Activated CD8-positive, alpha-beta T cell treated with anti-CD3 and anti-CD28 coated beads, Interleukin-2, amount 10 ng/mL, durations not matched to agents 7 days and 5 days (primary cell): ENCODE data around the gene BCOR. TPM values are rescaled to one million over a fixed set of nuclear protein-coding genes. Genes with fewer than 3 reads are reported as not detected.

Experiments used
- ATAC-seq: fragments of 150-1000 bp; cut with Tn5 transposase; one replicate; pipeline ENCODE4 v1.10.0; 2021; ENCODE audit warnings: moderate library complexity
- CTCF ChIA-PET: fragments of 350-600 bp; sonication (Branson Sonifier 250); formaldehyde crosslinking; loops from one replicate; lab custom pipeline; 2021; ENCODE audit warnings: antibody characterized with exemption; lab: Charles Lee
- POLR2A ChIA-PET: fragments of 350-600 bp; sonication (Branson Sonifier 250); formaldehyde crosslinking; loops from one replicate; lab custom pipeline; 2021; ENCODE audit warnings: antibody characterized with exemption; lab: Charles Lee
- DNase-seq: peaks from one replicate; pipeline ENCODE4 v3.0.0-alpha.2; 2020
- H3K27ac Mint-ChIP-seq: one replicate; pipeline ENCODE4 v1.8.0; 2021; ENCODE audit warnings: mild to moderate bottlenecking, mixed read lengths
- H3K27me3 Mint-ChIP-seq: one replicate; pipeline ENCODE4 v1.8.0; 2021; ENCODE audit warnings: low read depth, mixed read lengths
- H3K36me3 Mint-ChIP-seq: one replicate; pipeline ENCODE4 v1.8.0; 2021; ENCODE audit warnings: low read depth, mixed read lengths
- H3K4me1 Mint-ChIP-seq: one replicate; pipeline ENCODE4 v1.8.0; 2021; ENCODE audit warnings: low read depth, mixed read lengths
- H3K4me3 Mint-ChIP-seq: one replicate; pipeline ENCODE4 v1.8.0; 2021; ENCODE audit warnings: mild to moderate bottlenecking, mixed read lengths
- H3K9me3 Mint-ChIP-seq: one replicate; pipeline ENCODE4 v1.8.0; 2022; ENCODE audit warnings: mixed read lengths; ENCODE audit not compliant: insufficient read depth
- total RNA-seq, 2 experiments: library from RNA; stranded (reverse); gene quantifications; one replicate each; pipeline ENCODE4 v1.2.3, GENCODE V29; 2021

The BCOR gene
- total RNA-seq, 2 experiments from 2014 or later, result 41.5 to 45.5 TPM

DNA sequence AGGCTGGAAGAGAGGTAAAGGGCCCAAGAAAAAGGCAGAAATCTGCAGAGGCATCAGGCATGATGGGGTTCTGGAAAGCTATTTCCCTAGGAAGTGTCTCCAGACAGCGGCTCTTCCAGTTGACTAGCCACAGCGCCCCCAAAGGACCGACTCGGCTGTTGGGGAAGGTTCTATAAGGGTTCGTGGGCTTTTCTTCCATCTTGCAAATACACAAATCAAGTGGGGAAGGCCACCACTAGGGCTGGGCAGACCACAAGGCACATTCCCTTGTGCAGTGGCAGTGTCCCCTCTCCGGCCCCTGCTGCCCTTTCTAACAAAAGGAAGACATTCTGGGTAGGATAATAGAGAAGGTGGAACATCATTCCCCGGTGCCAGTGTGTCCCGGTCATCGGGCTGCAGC is 18.2 kb downstream of the BCOR start:
- ATAC-seq (no peak), DNase-seq (no peak)
- H3K9me3 Mint-ChIP-seq, result no peaks in the 10 kb centered on the region
- H3K27ac Mint-ChIP-seq, result no peak overlapping the region
- ChIA-PET CTCF (no interaction called here), POLR2A (interaction anchor here (0.6 kb wide), 1 partner anchor 14 kb away, joined by 3 read pairs; no protein-coding TSS in a partner anchor)
- H3K36me3 Mint-ChIP-seq, result peaks cover 18% of the 10 kb centered on the region
- no peak overlapping the region for H3K4me3 Mint-ChIP-seq
- peaks cover 32% of the 10 kb centered on the region for H3K4me1 Mint-ChIP-seq
- no peaks in the 10 kb centered on the region for H3K27me3 Mint-ChIP-seq

DNA sequence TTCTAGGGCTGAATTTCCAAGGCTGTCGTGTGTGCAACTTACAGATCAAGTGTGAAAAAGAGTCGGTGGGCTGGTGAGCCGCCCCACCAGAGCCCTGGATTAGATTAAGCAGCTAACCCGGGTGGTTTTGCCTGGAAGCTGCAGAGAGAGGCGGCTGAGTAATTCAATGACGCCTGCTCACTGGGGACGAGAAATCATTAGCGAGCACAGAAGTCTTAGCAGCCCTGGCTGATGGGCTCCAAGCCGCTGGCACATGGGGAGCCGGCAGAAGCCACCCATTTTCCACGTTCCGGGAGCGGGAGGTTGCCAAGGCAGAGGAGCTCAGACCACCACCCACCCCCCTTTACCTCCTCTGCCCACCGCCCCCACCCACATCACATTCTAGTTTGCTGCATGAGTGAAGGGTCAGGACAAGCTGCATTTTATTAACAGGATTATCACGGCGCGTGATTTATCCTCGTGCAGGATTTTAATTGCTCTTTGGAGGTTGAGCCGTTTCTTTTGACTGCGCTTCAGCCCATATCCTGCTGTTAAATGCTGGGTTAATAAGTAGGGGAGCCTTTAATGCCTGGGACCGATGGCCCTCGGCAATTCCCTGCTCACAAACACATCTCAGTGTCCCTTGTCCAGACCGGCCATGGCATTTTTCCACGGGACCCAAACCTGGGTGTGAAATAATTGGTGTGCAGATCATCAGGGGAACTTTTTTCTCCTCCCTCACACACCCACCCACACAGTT is 19.1 kb downstream of the BCOR start:
- CTCF ChIA-PET, result no interaction called here
- H3K27me3 Mint-ChIP-seq, result no peaks in the 10 kb centered on the region
- H3K36me3 Mint-ChIP-seq, result peaks cover 23% of the 10 kb centered on the region
- H3K27ac Mint-ChIP-seq, result no peak overlapping the region
- H3K4me1 Mint-ChIP-seq, result peaks cover 23% of the 10 kb centered on the region
- POLR2A ChIA-PET, result interaction anchor here (0.6 kb wide), 1 partner anchor 13 kb away, joined by 3 read pairs; no protein-coding TSS in a partner anchor
- no peak overlapping the region for H3K4me3 Mint-ChIP-seq
- DNase-seq (no peak), ATAC-seq (no peak)
- H3K9me3 Mint-ChIP-seq, result no peaks in the 10 kb centered on the region

DNA sequence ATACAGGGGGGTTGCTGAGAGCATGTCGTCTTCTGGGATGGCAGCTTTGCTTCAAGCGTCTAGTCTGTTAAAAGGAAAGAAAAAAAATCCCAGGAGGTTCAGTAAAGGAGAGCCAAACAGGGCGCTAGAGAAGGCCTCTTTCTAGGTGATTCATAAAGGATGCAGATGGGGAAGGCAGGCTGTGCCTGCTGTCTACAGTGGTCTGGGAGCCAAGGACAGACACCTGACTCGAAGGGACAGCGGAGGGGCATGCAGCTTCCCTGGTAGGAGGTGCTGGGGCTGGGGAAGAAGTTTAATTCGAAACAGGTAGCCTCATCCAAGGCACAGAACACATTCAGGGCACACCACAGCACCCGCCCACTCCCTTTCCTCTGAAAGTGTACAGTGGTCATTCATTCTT is 19.9 kb downstream of the BCOR start:
- Mint-ChIP-seq H3K27me3 (no peaks in the 10 kb centered on the region), H3K9me3 (no peaks in the 10 kb centered on the region), H3K4me1 (peaks cover 24% of the 10 kb centered on the region), H3K27ac (no peak overlapping the region), H3K36me3 (peaks cover 31% of the 10 kb centered on the region), H3K4me3 (no peak overlapping the region)
- ChIA-PET CTCF (no interaction called here), POLR2A (no interaction called here)
- ATAC-seq (no peak), DNase-seq (no peak)

DNA sequence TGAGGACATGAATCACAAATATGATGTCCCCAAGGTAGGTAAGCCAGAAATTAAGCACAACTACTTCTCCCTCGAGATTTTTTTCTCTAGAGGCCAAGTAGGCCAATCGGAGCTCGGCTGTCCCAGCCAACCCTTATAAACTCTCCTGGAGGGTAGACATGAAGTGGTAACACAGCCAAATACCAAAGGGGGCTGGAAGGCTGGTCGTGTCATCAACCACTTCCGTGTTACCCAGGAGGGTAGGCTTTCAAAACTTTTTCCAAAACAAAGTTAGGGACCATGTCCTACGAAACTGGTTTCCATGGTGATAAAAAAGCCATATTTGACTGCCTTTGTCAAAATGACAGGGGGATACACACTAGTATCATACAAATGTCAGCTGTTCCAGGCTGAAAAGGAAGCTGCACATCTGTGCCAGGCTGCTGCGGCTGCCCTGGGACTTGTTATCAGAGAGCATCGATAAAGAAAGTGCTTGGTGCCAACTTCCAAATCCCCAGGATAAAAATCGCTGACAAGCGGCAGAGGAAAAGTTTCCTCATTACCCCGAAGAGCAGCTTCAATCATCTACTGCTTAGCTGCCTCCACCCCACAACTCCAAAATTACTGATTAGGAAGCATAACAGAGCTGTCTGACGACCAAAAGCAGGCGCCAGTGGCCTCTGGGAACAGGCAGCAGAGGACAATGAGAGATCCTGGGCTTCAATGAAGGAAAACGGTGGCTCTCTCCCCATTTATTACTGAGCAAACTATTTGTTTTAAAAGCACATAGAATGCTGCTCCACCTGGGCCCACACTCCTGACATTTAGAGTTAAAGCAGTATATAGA is 20.8 kb downstream of the BCOR start:
- Mint-ChIP-seq H3K4me1 (peaks cover 20% of the 10 kb centered on the region), H3K9me3 (no peaks in the 10 kb centered on the region), H3K36me3 (peaks cover 37% of the 10 kb centered on the region), H3K27ac (peak overlapping the region; percentile 61), H3K27me3 (no peaks in the 10 kb centered on the region), H3K4me3 (no peak overlapping the region)
- DNase-seq, result no peak
- ATAC-seq, result no peak
- ChIA-PET CTCF (no interaction called here), POLR2A (no interaction called here)

DNA sequence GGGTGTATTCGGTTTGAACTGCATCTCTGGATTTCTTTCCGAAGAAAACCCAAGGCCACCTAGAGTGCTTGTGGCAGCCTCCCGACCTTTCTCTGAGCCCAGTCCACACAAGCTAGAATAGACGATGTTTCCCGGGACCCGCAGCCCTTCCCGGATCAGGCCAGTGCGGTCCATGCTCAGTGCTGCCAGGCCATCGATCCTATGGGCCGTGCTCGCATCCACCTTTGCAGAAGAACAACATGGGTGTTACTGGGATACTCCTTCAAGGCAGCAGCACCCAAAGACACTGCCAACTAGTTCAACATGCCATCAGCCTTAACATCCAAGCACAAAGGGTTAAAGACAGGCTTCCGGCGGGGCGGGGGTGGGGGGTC is 22.8 kb downstream of the BCOR start:
- Mint-ChIP-seq H3K27me3 (no peaks in the 10 kb centered on the region), H3K9me3 (no peaks in the 10 kb centered on the region), H3K4me3 (no peak overlapping the region), H3K27ac (no peak overlapping the region), H3K36me3 (peaks cover 48% of the 10 kb centered on the region), H3K4me1 (peaks cover 17% of the 10 kb centered on the region)
- POLR2A ChIA-PET, result no interaction called here
- ATAC-seq (no peak), DNase-seq (no peak)
- CTCF ChIA-PET, result no interaction called here

DNA sequence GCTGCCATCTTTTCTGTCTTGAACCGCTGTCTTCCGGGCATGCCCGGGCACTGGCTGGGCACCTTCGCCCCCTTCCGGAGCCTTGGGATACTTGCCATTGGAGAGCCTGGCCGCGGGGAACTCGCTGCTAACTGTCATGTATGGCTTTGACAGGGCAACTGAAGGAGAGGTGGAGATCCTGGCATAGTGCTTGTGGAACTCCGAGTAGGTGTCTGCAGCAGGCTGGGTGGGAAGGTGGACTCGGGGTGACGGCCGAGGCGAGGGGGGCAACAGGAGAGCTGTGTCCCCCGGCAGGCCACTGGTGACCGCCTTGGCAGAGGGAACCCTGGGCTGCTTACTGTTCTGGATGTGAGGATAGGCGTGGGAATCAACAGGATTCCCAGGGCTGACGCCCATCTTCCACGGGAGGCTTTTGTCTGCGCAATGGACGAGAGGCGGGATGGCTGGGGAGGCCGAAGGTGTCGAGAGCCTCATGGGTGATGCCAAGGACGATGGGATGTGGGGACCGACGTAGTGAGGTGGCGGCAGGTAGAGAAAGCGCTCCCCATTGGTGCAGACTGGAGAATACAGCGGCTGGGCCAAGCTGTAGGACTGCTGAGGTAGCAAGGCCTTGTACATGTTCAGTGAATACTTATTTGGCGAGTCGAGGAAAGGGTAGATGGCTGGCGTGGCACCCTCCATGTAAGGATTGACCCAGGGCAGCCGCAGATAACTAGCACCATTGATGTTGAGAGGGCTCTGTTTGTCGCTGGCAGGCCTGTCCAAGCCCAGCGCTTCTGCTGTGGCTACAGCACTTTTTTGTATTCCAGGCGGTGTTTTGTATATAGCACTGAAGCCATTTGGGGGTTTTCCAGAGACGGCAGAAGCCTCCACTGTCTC is 23.4 kb downstream of the BCOR start:
- H3K4me1 Mint-ChIP-seq, result peaks cover 16% of the 10 kb centered on the region
- H3K36me3 Mint-ChIP-seq, result peaks cover 54% of the 10 kb centered on the region
- no peaks in the 10 kb centered on the region for H3K27me3 Mint-ChIP-seq
- H3K27ac Mint-ChIP-seq, result no peak overlapping the region
- no peak for ATAC-seq
- POLR2A ChIA-PET, result no interaction called here
- DNase-seq, result no peak
- H3K9me3 Mint-ChIP-seq, result no peaks in the 10 kb centered on the region
- CTCF ChIA-PET, result no interaction called here
- no peak overlapping the region for H3K4me3 Mint-ChIP-seq

DNA sequence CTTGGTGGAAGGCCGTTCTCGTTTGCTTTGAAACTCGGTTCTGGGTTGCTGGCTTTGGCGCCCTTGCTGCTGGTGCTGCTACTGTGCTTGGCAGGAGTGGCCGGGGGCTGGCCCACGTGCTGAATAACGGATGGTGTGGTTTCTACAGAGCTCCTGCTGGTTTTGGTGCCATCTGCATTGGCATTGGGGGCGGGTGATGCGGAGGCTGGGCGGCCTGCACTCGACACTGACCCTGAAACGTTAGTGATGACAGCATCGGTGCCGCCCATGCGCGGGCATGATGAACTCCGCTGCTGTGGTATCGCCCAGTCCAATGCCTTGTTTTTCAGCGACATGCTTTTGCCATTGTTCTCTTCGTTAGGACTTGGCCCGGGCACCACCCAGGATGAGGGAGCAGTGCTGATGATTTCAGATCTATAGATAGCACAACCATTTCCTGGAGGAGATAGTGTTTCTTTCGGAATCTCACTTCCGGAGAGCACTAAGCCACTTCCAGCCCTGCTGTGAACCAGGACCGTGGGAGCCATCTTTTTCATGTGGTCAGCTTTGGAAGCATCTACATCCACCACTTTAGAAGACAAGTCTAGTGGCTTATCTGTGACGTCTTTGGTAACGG is 24.2 kb downstream of the BCOR start:
- peaks cover 62% of the 10 kb centered on the region for H3K36me3 Mint-ChIP-seq
- ATAC-seq (no peak), DNase-seq (no peak)
- POLR2A ChIA-PET, result no interaction called here
- H3K4me1 Mint-ChIP-seq, result peaks cover 24% of the 10 kb centered on the region
- no peak overlapping the region for H3K27ac Mint-ChIP-seq
- no peaks in the 10 kb centered on the region for H3K27me3 Mint-ChIP-seq
- H3K9me3 Mint-ChIP-seq, result no peaks in the 10 kb centered on the region
- CTCF ChIA-PET, result no interaction called here
- no peak overlapping the region for H3K4me3 Mint-ChIP-seq

DNA sequence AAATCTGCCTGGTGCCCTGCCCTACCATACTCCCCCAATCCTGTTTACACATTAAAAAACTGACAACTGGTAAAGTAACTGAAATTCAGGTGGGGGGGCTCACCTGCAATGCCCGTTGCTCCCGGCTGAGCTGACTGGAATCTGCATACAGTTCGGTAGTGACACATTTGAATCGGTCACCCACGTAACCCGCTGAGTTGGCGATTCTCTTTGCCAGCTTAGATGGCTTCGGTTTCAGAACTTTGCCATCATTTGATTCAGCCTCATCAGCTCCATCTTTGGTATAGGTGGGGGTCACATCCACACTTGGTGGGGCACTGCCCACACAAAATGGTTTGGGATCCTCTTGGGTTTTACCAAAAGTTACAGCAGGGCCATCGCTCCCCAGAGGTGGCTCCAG is 25.5 kb downstream of the BCOR start:
- H3K27ac Mint-ChIP-seq, result no peak overlapping the region
- POLR2A ChIA-PET, result no interaction called here
- no peaks in the 10 kb centered on the region for H3K27me3 Mint-ChIP-seq
- H3K4me1 Mint-ChIP-seq, result peaks cover 31% of the 10 kb centered on the region
- H3K9me3 Mint-ChIP-seq, result no peaks in the 10 kb centered on the region
- CTCF ChIA-PET, result no interaction called here
- DNase-seq, result no peak
- no peak overlapping the region for H3K4me3 Mint-ChIP-seq
- peaks cover 71% of the 10 kb centered on the region for H3K36me3 Mint-ChIP-seq
- ATAC-seq, result no peak

DNA sequence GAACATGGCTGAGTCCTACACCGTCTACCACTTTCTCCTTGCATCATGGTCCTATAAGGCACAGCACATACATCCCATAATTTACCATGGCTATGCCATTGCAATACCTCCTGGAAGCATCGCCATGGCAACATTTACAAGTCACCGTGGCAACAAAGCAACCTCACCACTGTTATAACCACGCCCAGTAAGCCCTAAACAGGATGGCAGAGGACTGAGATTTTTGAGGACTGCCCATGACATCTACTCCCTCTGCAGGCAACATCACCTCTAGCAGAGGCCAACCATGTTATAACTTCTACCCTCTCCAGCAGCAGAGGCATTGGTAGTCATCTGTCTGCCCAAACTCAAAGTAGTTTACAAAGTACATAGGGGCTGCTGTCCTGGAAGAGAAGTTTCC is 29.7 kb downstream of the BCOR start:
- ChIA-PET CTCF (no interaction called here), POLR2A (no interaction called here)
- Mint-ChIP-seq H3K4me3 (no peak overlapping the region), H3K9me3 (no peaks in the 10 kb centered on the region), H3K4me1 (peaks cover 71% of the 10 kb centered on the region), H3K27me3 (no peaks in the 10 kb centered on the region), H3K36me3 (peaks cover 72% of the 10 kb centered on the region), H3K27ac (peak overlapping the region; percentile 41)
- DNase-seq (peak; percentile 42), ATAC-seq (peak; percentile 52)

DNA sequence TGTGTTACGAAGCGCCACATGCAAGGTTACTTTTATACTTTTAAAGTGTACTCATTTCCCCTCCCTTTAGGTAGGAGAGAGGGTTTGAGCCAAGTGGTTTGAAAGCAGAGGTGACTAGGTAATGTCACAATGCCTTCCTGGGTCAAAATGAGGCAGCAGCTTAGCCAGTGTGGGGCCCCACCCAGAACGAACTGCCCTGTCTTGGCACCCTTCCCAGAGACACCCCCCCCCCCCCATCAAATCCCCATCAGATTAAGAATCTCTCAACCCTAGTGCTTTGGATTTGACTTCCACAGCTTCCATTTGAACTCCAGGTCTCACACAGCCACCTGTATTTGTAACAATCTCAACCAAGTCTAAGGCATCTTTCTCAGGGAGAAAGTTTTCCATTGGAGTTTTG is 31.1 kb downstream of the BCOR start:
- Mint-ChIP-seq H3K4me3 (no peak overlapping the region), H3K9me3 (no peaks in the 10 kb centered on the region), H3K4me1 (peaks cover 79% of the 10 kb centered on the region), H3K27ac (peak overlapping the region; percentile 90), H3K27me3 (no peaks in the 10 kb centered on the region), H3K36me3 (peaks cover 67% of the 10 kb centered on the region)
- POLR2A ChIA-PET, result interaction anchor here (1.9 kb wide), 1 partner anchor 31 kb away, joined by 11 read pairs; the partner anchor contains the start of gene BCOR
- no peak for DNase-seq
- no peak for ATAC-seq
- CTCF ChIA-PET, result no interaction called here
